T-cell (primary cell): Measurements from ENCODE around the gene MXD1. TPM values are rescaled to one million over a fixed set of nuclear protein-coding genes. Genes with fewer than 3 reads are reported as not detected.

ENCODE experiments used
- ATAC-seq, 4 experiments: fragments of 200-7000 bp in 3 of 4; fragments of 150-1000 bp in 1 of 4; cut with Tn5 transposase; replicated peaks in 1 of 4; 1 replicate in 3 of 4; 2 replicates in 1 of 4; pipeline ENCODE4 v1.10.0; 2021; ENCODE audit warnings: moderate library complexity in 3 of 4, mild to moderate bottlenecking in 2 of 4, moderate number of reproducible peaks in 1 of 4
- CTCF ChIA-PET, 2 donors: fragments of 300-600 bp; sonication (Branson Sonifier 250); formaldehyde crosslinking; loops; one replicate each; lab custom pipeline; 2022; ENCODE audit warnings: antibody characterized with exemption in 2 of 2; lab: Charles Lee
- POLR2A ChIA-PET, 2 donors: fragments of 300-600 bp; sonication (Branson Sonifier 250); formaldehyde crosslinking; loops; one replicate each; lab custom pipeline; 2022; ENCODE audit warnings: antibody characterized with exemption in 2 of 2; lab: Charles Lee
- DNase-seq, 35 experiments: peaks; one replicate each; pipeline versions ENCODE4 v3.0.0 to v3.0.0-alpha.2; 2013 to 2023
- H3K27ac ChIP-seq: one replicate; pipeline ENCODE4 v1.5.1; 2013; ENCODE audit warnings: low read length
- H3K27me3 ChIP-seq, 2 experiments: replicated peaks in 1 of 2; 1 replicate in 1 of 2; 2 replicates in 1 of 2; pipeline versions ENCODE4 v1.6.1 to v1.7.0; 2013; ENCODE audit warnings: low read length in 1 of 2, mixed read lengths in 1 of 2; ENCODE audit not compliant: control insufficient read depth in 2 of 2, insufficient read depth in 2 of 2; ENCODE audit errors: extremely low read depth in 1 of 2
- H3K36me3 ChIP-seq, 2 donors: 1 replicate in 1 of 2; 2 replicates in 1 of 2; pipeline versions ENCODE4 v1.6.1 to v1.7.0; 2013; ENCODE audit warnings: low read length in 1 of 2; ENCODE audit not compliant: control insufficient read depth in 2 of 2, insufficient read depth in 1 of 2; ENCODE audit errors: extremely low read depth in 1 of 2
- H3K4me1 ChIP-seq, 2 experiments: 1 replicate in 1 of 2; 2 replicates in 1 of 2; pipeline versions ENCODE4 v1.6.1 to v1.7.0; 2013; ENCODE audit warnings: low read length in 2 of 2, mixed read lengths in 1 of 2; ENCODE audit not compliant: insufficient read depth in 2 of 2, control insufficient read depth in 1 of 2; ENCODE audit errors: extremely low read depth in 1 of 2
- H3K4me3 ChIP-seq, 2 donors: 1 replicate in 1 of 2; 2 replicates in 1 of 2; pipeline versions ENCODE4 v1.5.1 to v1.7.0; 2013; ENCODE audit warnings: mild to moderate bottlenecking in 2 of 2, low read length in 1 of 2, moderate library complexity in 1 of 2; ENCODE audit not compliant: control insufficient read depth in 1 of 2; ENCODE audit errors: extremely low read depth in 1 of 2
- H3K9me3 ChIP-seq: 2 replicates; pipeline ENCODE4 v1.7.0; 2013
- H3K27ac Mint-ChIP-seq, 2 donors: one replicate each; pipeline ENCODE4 v1.8.0; 2020 to 2021; ENCODE audit warnings: mild to moderate bottlenecking in 2 of 2, mixed read lengths in 2 of 2
- H3K27me3 Mint-ChIP-seq, 2 donors: one replicate each; pipeline ENCODE4 v1.8.0; 2021 to 2022; ENCODE audit warnings: mixed read lengths in 2 of 2
- H3K36me3 Mint-ChIP-seq: one replicate; pipeline ENCODE4 v1.8.0; 2021; ENCODE audit warnings: mixed read lengths
- H3K4me1 Mint-ChIP-seq, 3 donors: one replicate each; pipeline ENCODE4 v1.8.0; 2020 to 2022; ENCODE audit warnings: mixed read lengths in 3 of 3, mild to moderate bottlenecking in 1 of 3
- H3K4me3 Mint-ChIP-seq, 3 donors: one replicate each; pipeline ENCODE4 v1.8.0; 2020 to 2022; ENCODE audit warnings: mild to moderate bottlenecking in 3 of 3, mixed read lengths in 3 of 3, moderate library complexity in 3 of 3
- H3K9me3 Mint-ChIP-seq, 3 donors: one replicate each; pipeline ENCODE4 v1.8.0; 2020 to 2022; ENCODE audit warnings: mixed read lengths in 3 of 3
- WGBS: methylation state at CpG from one replicate; pipeline ENCODE4 v1.1.5; 2013; ENCODE audit warnings: missing lambda C conversion rate; ENCODE audit not compliant: insufficient coverage; 5-methylcytosine and 5-hydroxymethylcytosine counted together
- total RNA-seq, 35 experiments: library from RNA in 6 of 35; stranded (reverse) in 6 of 35; fragments of 120-200 nt in 1 of 35; gene quantifications; one replicate each; pipeline versions ENCODE4 v1.2.1 to v1.2.4 and lab custom pipeline; 2013 to 2026

MXD1 gene
- total RNA-seq, 5 donors from 2014 or later (not counting 1 experiment from before 2014, with no cell fraction given) = 13.7 to 34.5 (median 19.9) TPM

GRCh38 chr2:69986691-69987090, 71.8 kb downstream of the MXD1 start:
- 100% methylated on average over 1 of the region's 4 CpGs for WGBS
- DNase-seq (no peak), ATAC-seq (no peak)
- no peaks in the 10 kb centered on the region for H3K9me3 Mint-ChIP-seq
- H3K4me1 Mint-ChIP-seq = peaks cover 0 to 13% (median 0%) of the 10 kb centered on the region in 3 donors
- peaks cover 6% of the 10 kb centered on the region for H3K36me3 Mint-ChIP-seq
- ChIA-PET POLR2A (interaction anchor here in 1 of 2 donors (0.6 kb wide), 1 partner anchor 527 kb away, joined by 4 read pairs; no protein-coding TSS in a partner anchor), CTCF (no interaction called here)
- Histone ChIP-seq H3K9me3 (no peaks in the 10 kb centered on the region), H3K27ac (no peak overlapping the region), H3K4me1 (no peaks in the 10 kb centered on the region), H3K27me3 (no peaks in the 10 kb centered on the region), H3K36me3 (no peaks in the 10 kb centered on the region), H3K4me3 (no peak overlapping the region)
- H3K4me3 Mint-ChIP-seq = no peak overlapping the region
- no peak overlapping the region for H3K27ac Mint-ChIP-seq
- no peaks in the 10 kb centered on the region for H3K27me3 Mint-ChIP-seq

DNA sequence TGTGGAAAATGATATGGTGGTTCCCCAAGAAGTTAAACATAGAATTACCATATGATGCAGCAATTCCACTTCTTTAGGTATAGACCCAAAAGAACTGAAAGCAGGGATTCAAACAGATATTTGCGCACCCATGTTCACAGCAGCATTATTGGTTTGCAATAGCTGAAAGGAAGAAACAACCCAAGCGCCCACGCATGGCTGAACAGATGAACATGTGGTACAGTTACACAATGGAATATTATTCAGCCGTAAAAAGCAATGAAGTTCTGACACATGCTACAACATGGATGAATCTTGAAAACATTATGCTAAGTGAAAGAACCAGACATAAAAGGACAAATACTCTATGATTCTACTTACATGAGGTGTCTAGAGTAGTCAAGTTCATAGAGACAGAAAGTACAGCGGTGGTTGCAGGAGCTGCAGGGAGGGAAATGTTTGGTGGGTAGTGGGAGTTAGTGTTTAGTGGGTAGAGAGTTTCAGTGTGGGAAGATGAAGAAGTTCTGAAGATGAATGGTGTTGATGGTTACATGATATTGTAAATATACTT, 73.3 kb downstream of the MXD1 start:
- Histone ChIP-seq H3K27ac (no peak overlapping the region), H3K4me1 (no peaks in the 10 kb centered on the region), H3K27me3 (no peaks in the 10 kb centered on the region), H3K36me3 (no peaks in the 10 kb centered on the region), H3K9me3 (no peaks in the 10 kb centered on the region), H3K4me3 (no peak overlapping the region)
- 86% methylated on average over 3 of the region's 5 CpGs for WGBS
- H3K4me1 Mint-ChIP-seq = peaks cover 0 to 13% (median 0%) of the 10 kb centered on the region in 3 donors
- no peak for DNase-seq
- no peaks in the 10 kb centered on the region for H3K9me3 Mint-ChIP-seq
- H3K27me3 Mint-ChIP-seq = no peaks in the 10 kb centered on the region
- H3K4me3 Mint-ChIP-seq = no peak overlapping the region
- peaks cover 14% of the 10 kb centered on the region for H3K36me3 Mint-ChIP-seq
- no peak for ATAC-seq
- H3K27ac Mint-ChIP-seq = no peak overlapping the region
- ChIA-PET POLR2A (interaction anchor here in 1 of 2 donors (0.6 kb wide), 2 partner anchors 11 to 94 kb away, joined by 4 to 11 read pairs; partner anchors contain the start of gene SNRNP27), CTCF (interaction anchor here in 1 of 2 donors (0.6 to 0.8 kb wide), 2 partner anchors 28 to 225 kb away, joined by 6 to 7 read pairs; no protein-coding TSS in a partner anchor)

GRCh38 chr2:69989009-69989408, 74.1 kb downstream of the MXD1 start:
- ChIA-PET POLR2A (no interaction called here), CTCF (no interaction called here)
- no peak for DNase-seq
- Mint-ChIP-seq H3K36me3 (peaks cover 20% of the 10 kb centered on the region), H3K4me1 (peaks cover 0 to 13% (median 0%) of the 10 kb centered on the region in 3 donors), H3K27ac (no peak overlapping the region), H3K4me3 (no peak overlapping the region), H3K27me3 (no peaks in the 10 kb centered on the region), H3K9me3 (no peaks in the 10 kb centered on the region)
- Histone ChIP-seq H3K4me3 (no peak overlapping the region), H3K27ac (no peak overlapping the region), H3K4me1 (no peaks in the 10 kb centered on the region), H3K9me3 (no peaks in the 10 kb centered on the region), H3K36me3 (peaks cover 0 to 7% of the 10 kb centered on the region in 2 donors), H3K27me3 (no peaks in the 10 kb centered on the region)
- 85% methylated on average over 3 of the region's 3 CpGs for WGBS
- ATAC-seq = no peak

DNA sequence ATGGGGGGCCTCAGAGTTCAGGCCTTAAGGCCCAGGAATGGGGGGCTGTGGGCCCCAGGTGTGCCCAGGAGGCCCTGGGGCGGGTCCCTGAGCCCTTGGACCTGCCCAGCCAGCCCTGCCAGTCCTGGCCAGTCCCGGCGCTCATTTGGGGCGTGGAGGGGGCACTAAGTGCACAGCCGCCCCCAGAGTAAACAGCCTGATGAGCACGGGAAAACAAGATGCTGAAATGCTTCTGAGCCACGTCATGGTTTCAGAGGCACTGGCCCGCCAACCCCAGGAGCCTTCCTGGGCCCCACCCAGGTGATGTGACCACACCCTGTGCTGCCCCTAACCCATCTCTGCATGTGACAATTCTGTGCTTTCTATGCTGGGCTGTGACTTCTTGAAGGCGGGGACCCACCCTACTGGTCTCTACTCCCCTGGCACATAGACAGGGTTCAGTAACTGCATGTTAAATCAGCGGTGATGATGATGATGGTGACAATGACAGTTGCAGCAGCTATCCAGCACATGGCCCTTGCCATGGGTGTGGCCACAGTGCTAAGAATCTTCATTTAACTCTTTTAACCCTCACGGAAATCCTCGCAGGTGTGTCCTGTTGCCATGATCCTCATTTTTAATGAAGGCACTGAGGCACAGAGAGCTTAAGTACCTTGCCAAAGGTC, 74.7 kb downstream of the MXD1 start:
- ChIA-PET POLR2A (no interaction called here), CTCF (no interaction called here)
- H3K27me3 Mint-ChIP-seq = no peaks in the 10 kb centered on the region
- Histone ChIP-seq H3K27ac (no peak overlapping the region), H3K27me3 (no peaks in the 10 kb centered on the region), H3K9me3 (no peaks in the 10 kb centered on the region), H3K4me3 (no peak overlapping the region), H3K36me3 (peaks cover 0 to 12% of the 10 kb centered on the region in 2 donors), H3K4me1 (no peaks in the 10 kb centered on the region)
- H3K4me1 Mint-ChIP-seq = peaks cover 0 to 13% (median 0%) of the 10 kb centered on the region in 3 donors
- no peak for ATAC-seq
- H3K27ac Mint-ChIP-seq = no peak overlapping the region
- WGBS = 89% methylated on average over 12 of the region's 12 CpGs
- DNase-seq = no peak
- no peak overlapping the region for H3K4me3 Mint-ChIP-seq
- no peaks in the 10 kb centered on the region for H3K9me3 Mint-ChIP-seq
- H3K36me3 Mint-ChIP-seq = peaks cover 24% of the 10 kb centered on the region

Other genes starting within 250 kb of the MXD1 start
- gene ANXA4, start 173.0 kb upstream of the MXD1 start, total RNA-seq = 10 to 100 TPM; 10.4 to 27.6 (median 20.0) TPM
- gene GMCL1, start 85.4 kb upstream of the MXD1 start, total RNA-seq = 10 to 100 TPM; 25.4 to 32.0 (median 27.8) TPM
- gene SNRNP27, start 21.2 kb upstream of the MXD1 start, total RNA-seq = 10 to 100 TPM; 38.3 to 51.1 (median 42.0) TPM
- 1 to 10 TPM; 1.2 to 2.1 (median 1.8) TPM for gene ASPRV1, start 46.5 kb downstream of the MXD1 start, total RNA-seq
- 100 to 1,000 TPM; 303 to 431 (median 386) TPM for gene PCBP1, start 172.4 kb downstream of the MXD1 start, total RNA-seq